ENCODE measurements around the gene MROH2B.

Gene MROH2B

GRCh38 chr5:41071242-41071641 is at the start of gene MROH2B:
Gene MROH2B, minus strand, starts transcription at chr5:41071342. Its CDS starts 490 bp downstream, at chr5:41070852.
- DNase-seq (ENCODE audit: low read depth), result no peak

- no peak for DNase-seq (ENCODE audit: low read depth)
Observed at GRCh38 chr5:41120600-41120999, 49.5 kb upstream of the MROH2B start.

GRCh38 chr5:41118177-41118576 is 47.0 kb upstream of the MROH2B start:
- no peak for DNase-seq (ENCODE audit: low read depth)

DNA sequence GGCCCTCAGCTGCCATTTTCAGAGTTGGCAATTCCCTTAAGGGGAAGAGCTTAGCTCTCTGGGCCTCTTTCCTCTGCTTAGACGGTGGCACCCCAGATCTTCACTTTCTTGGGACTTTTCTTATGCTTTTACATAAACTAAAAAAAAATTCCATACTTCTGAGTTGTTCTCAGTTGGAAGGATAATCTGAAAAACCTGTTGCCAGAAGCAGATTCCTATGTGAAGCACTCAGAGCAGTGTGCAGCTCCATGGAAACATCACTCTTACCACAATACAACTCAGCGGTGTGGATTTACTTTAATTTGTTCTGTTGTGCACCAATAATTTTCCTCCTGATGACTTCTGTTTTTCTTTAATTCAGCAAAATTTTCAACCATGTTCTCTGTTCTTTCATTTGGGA is 44.1 kb upstream of the MROH2B start:
- DNase-seq (ENCODE audit: low read depth), result no peak

DNA sequence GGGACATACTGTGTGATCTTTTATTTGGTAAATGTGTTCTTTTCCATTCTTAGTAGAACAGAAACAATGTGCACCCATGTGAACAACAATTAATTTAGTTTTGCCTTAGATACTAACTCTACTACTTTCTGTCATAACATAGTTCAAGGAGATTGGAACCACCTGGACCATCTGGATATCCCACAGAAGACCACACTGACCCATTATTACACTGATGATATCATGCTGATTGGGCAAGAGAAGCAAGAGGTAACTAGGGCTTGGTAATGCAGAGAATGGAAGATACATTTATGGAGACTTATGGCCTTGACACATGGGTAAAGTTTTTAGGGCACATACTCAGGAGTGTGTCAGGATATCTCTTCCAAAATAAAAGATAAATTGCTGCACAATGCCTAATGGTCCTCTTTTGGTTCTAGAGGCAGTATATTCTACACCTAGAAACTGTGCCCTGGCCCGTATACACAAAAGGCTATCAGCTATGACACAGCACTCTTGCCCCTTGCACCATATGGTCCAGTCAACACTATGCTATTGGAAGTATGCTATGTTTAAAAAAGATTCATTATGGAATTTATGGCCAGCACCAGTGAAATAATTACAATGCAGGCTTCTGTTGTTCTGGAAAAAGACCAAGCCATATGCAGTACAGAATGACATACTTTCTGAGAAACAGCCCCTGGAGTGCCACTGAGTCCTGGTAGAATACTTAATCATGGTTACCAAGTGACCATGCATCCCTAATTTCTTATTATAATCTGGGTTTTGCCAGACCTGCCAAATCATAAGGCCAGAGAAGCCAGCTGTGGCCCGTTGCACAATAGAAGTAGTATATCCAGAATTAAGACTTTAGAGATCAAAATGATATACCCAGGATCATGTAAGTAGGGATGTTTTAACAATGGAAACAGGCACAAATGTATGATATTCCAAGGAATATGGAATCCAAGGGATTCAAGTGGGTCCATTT is 41.6 kb upstream of the MROH2B start:
- DNase-seq (ENCODE audit: low read depth), result no peak

GRCh38 chr5:41109186-41109585 is 38.0 kb upstream of the MROH2B start:
- DNase-seq (ENCODE audit: low read depth), result no peak

DNA sequence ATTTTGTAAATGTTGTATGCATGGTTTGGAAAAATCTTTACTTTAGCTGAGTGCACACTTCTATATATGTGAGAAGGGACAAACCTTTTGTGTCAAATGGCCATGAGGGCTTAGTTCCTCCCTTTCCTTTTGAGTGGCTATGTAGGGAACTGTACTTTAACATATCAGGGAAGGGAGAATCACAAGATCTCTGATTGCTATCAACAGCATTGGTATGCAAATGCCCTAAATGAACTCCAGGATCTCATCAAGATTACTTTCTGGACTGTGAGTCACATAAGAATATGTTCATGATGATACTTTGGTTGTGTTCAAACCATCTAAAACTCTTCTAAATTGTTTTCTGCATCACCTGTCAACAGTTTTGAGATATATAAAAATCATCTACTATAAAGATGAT is 31.2 kb upstream of the MROH2B start:
- DNase-seq (ENCODE audit: low read depth), result no peak

DNA sequence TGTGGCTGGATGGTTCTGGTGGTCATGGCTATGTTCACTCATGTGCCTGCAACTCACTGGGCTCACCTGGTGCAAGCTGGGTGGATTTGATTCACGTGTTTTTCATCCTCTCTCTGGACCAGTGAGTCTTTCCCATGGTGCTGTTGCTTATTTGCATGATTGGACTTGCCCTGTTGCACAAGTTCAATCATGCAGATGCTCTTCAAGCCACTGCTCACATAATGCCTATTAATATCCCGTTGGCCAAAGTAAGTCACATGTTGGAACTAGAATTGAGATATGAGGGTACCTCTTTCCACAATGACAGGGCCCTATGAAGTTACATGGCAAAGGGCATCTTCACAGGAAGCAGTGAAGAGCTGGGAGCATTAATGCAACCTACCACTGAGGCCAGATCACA is 26.5 kb upstream of the MROH2B start:
- no peak for DNase-seq (ENCODE audit: low read depth)

DNA sequence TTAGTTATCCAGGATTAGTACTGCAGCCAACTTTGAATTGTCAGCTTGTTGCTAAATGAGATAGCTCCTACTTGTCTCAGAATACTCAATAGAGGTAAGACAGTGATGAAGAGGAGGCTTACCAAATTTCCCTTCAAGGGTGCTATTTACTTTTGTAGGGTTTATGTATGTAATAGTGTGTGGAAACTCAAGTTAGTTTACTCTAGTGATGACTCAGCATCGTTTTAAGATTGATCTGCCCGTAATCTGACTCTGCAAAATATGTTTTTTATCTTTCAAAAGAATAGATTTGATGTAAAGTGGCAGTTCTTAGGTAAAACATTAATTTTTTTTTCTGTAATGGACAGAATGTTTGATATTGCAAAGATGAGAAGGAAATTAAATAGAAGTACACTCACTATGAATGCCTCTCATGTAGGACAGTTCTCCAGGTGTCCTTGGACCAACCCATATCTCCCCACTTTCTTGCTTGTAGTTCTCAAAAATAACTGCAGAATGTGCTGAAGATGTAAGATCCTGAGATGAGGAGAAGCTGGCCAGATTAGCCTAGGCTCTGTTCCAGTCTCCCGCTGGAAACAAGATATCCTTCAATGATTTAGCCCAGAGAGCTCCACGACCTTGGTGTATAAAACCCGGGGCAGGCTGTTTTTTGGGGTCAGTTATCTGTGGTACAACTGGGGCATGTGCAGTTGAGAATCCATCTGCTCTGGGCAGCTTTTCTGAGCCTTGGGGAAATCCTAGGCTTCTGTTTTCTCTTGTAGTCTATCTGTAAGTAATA is 24.4 kb upstream of the MROH2B start:
- DNase-seq (ENCODE audit: low read depth), result no peak

DNA sequence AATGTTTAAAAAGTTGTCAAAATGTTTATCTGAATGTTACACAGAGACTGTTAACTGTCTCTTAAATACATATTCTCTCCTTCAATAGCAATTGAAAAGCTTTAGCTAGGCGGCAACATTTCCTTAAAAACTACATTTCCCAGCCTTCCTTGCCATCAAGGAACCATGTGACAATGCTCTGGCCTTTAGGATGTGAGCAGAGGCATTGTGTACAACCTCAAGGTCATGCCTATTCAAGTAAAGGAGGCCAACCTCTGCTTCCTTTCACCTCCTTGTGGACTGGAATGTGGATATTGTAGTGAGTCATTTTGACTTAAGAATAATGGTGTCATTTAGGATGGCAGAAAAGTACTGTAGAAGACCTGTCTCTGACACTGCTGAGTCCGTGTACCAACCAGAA is 23.7 kb upstream of the MROH2B start:
- no peak for DNase-seq (ENCODE audit: low read depth)

DNA sequence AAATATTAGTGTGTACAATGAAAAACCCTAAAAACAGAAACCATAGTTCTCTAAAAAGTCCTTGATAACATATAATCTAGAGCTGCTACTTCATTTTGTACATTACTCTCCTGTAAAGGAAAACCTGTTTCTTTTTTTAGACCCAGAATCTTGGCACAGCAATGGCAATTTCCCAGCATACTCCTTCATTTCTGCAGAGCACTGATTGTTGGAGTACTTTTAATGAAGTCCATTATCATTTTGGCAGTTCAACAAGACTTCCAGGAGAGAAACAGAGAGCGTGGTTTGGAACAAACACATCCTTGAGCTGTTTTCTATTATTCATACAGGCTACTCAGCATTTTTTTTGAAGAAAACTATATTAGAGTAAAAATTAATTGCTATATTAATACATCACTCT is 22.7 kb upstream of the MROH2B start:
- no peak for DNase-seq (ENCODE audit: low read depth)

- no peak for DNase-seq (ENCODE audit: low read depth)
Observed at GRCh38 chr5:41087461-41087860, 16.3 kb upstream of the MROH2B start.

- DNase-seq (ENCODE audit: low read depth), result no peak
Observed at GRCh38 chr5:41083306-41083705, 12.2 kb upstream of the MROH2B start.

DNA sequence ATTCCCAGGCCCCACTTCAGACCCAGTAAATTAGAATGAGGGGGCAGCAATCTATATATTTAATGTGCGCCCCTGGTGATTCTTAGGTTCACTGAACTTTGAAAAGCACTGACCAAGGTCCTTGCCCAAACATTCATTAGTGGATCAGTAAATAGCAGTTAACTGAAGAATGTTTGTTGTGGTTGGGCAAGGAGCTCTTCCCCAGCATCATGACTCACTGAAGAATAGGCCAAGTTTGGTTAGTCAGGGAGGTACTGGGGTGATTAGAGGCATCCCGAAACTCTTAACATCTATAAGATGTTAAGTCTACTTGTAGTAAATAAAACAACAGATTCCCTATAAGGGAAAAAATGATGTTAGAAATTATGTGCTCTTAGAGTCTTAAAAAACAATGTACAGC is 833 bp upstream of the MROH2B start:
- no peak for DNase-seq (ENCODE audit: low read depth)

- no peak for DNase-seq (ENCODE audit: low read depth)
Observed at GRCh38 chr5:41067714-41068568, 3.2 kb downstream of the MROH2B start.

DNA sequence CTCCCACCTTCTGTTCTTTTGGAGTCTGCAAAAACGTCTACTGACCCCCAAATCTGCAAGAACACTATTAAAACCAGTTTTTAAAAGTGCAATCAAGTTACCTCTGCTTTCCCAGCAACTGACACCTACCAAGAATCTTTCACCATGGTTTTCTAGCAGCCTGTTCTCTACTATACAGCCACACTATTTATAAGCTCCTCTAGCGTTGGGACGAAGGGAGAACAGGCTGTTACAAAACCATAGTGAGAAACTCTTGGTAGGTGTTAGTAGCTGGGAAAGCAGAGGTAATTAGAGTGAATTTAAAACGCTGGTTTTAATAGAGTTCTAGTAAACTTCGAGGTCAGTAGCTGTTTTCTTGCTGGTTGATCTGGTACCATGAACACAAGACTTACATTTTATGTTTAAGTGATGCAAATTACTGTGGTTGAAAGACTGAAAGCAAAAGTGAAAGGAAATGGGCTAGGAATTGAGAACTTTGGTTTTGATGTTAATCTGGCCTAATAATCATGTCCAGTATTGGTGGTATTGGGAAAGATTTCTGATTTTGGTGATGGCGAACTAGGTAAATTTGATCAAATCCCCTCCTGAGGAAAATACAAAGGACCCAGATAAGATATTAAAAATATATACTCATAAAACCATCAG is 5.3 kb downstream of the MROH2B start:
- no peak for DNase-seq (ENCODE audit: low read depth)

DNA sequence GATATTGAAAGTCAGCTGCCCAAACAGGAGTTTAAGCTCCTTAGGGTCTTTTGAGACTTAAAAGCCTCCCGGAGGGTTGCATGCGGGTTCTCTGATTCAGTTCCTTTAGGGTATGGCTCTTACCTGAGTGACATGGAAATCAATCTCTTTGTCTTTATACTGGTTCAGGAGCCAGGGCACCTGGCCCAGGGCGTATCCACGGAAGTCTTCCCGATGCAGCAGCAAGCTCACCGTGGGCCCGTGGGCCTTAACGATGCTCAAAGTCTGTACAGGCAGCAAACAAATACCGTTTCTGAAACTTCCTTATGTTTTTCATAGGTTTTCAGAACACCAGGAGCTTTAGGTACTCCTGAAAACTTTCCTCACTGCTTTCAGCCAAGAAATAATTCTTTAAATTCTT is 13.2 kb downstream of the MROH2B start:
- DNase-seq (ENCODE audit: low read depth), result no peak

DNA sequence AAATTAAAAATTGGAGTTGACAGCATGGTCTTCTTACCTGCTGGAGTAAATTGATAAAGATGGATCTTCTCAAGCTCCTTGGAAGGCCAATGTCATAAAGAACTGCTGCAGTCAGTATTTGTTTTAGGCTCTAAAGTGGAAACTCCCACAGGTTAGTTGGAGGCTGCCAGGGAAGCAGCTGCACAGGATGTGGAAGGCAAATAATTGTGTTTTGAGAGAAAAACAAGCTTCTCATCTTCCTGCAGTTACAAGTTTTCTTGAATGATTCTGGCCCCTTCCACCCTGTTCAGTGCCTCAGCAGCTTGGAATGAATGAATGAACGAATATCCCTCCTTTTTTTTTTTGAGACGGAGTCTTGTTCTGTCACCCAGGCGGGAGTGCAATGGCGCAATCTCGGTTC is 13.9 kb downstream of the MROH2B start:
- DNase-seq (ENCODE audit: low read depth), result no peak

- DNase-seq (ENCODE audit: low read depth), result no peak
Observed at GRCh38 chr5:41048986-41049385, 22.2 kb downstream of the MROH2B start.

DNA sequence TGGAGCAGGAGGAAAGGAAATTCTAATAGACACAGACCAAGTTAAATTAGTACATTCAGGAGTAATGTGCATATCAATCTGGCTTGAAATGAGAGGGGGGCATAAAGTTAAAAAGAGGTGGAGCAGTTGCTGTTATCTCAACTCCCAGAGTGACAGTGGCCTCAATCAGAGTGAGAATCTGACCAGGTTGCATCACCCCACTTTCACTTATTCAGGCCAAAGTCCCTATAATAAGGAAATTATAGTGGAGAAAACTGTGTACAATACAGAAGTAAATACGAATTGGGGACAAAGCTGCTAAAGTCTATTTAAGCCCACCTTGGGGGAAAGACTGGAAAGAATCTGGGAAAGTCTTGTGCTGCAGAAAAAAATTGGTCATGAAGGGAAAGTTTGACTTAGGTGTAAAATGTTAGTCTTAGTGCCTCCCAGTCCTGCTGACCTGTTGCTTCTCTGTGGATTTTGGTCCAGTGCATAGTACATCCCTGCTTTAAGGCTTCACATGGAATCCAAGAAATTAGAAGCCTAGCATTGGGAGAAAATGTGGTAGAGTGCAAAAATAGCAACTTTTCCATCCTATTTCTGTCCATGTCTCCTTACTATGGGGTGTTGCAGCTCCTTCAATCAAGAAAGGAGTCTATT is 27.9 kb downstream of the MROH2B start:
- DNase-seq (ENCODE audit: low read depth), result no peak

DNA sequence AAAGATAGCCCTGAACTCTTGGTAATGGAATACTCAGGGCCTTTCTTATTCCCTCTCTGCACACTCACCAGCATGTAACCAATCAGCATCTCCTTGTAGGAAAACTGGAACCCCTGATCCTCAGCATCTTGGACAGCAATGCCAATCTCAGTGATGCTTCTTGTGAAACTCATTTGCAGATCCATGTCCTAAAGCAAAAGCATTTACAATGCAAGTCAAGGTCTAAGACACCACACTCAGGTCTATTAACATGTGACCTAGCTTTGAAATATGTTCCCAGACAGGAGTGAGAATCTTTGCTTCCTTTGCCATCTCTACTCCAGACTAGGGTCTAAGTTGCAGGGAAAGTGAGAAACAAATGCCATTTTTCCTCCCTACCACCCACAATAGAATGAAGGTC is 38.2 kb downstream of the MROH2B start:
- DNase-seq (ENCODE audit: low read depth), result no peak

Data from activated T-cell treated with anti-CD3 and anti-CD28 coated beads for 24 hours (primary cell).